Measurements from ENCODE around the gene RHPN2.
"Not testable (repeated sequence)": the region's sequence is repeated elsewhere in the genome, so short reads cannot be mapped to it uniquely, and the experiment has no call there.

The RHPN2 gene

GRCh38 chr19:32988724-32989123 lies 76.0 kb downstream of the RHPN2 start:
- Histone ChIP-seq H3K27ac (no peak overlapping the region), H3K4me3 (IDR thresholded peaks at IDR 0.05; ENCODE audit: insufficient read depth, low read depth, low read length) (no peak overlapping the region), H3K27me3 (ENCODE audit: insufficient read depth, low read depth) (no peaks in the 10 kb centered on the region), H3K9ac (no peak overlapping the region), H3K79me2 (ENCODE audit: insufficient read depth, low read depth) (no peaks in the 10 kb centered on the region), H3K4me1 (ENCODE audit: low read depth, poor library complexity, severe bottlenecking) (no peaks in the 10 kb centered on the region), H2AFZ (ENCODE audit: low read depth) (no peak overlapping the region), H3K36me3 (ENCODE audit: insufficient read depth) (no peaks in the 10 kb centered on the region), H4K20me1 (ENCODE audit: insufficient read depth) (no peaks in the 10 kb centered on the region), H3K4me2 (no peak overlapping the region)
- TF ChIP-seq CTCF (conservative IDR thresholded peaks at IDR 0.05; ENCODE audit: low read depth, low read length) = no peak

GRCh38 chr19:32988254-32988653 lies 76.4 kb downstream of the RHPN2 start:
- not testable (repeated sequence) for H3K79me2 ChIP-seq (ENCODE audit: insufficient read depth, low read depth); H3K4me3 ChIP-seq (IDR thresholded peaks at IDR 0.05; ENCODE audit: insufficient read depth, low read depth, low read length); H3K27me3 ChIP-seq (ENCODE audit: insufficient read depth, low read depth); H2AFZ ChIP-seq (ENCODE audit: low read depth); H3K4me2 ChIP-seq; H3K36me3 ChIP-seq (ENCODE audit: insufficient read depth); H3K4me1 ChIP-seq (ENCODE audit: low read depth, poor library complexity, severe bottlenecking); H3K27ac ChIP-seq; H4K20me1 ChIP-seq (ENCODE audit: insufficient read depth); H3K9ac ChIP-seq

GRCh38 chr19:32982488-32982887 lies 82.2 kb downstream of the RHPN2 start:
- H3K4me3 ChIP-seq (IDR thresholded peaks at IDR 0.05; ENCODE audit: insufficient read depth, low read depth, low read length); H3K36me3 ChIP-seq (ENCODE audit: insufficient read depth); H3K27me3 ChIP-seq (ENCODE audit: insufficient read depth, low read depth); H3K79me2 ChIP-seq (ENCODE audit: insufficient read depth, low read depth); H2AFZ ChIP-seq (ENCODE audit: low read depth); H3K27ac ChIP-seq; H4K20me1 ChIP-seq (ENCODE audit: insufficient read depth); H3K4me2 ChIP-seq; H3K9ac ChIP-seq; H3K4me1 ChIP-seq (ENCODE audit: low read depth, poor library complexity, severe bottlenecking): not testable (repeated sequence)

- H3K27ac ChIP-seq; H3K27me3 ChIP-seq (ENCODE audit: insufficient read depth, low read depth); H4K20me1 ChIP-seq (ENCODE audit: insufficient read depth); H3K4me2 ChIP-seq; H3K4me3 ChIP-seq (IDR thresholded peaks at IDR 0.05; ENCODE audit: insufficient read depth, low read depth, low read length); H3K36me3 ChIP-seq (ENCODE audit: insufficient read depth); H3K4me1 ChIP-seq (ENCODE audit: low read depth, poor library complexity, severe bottlenecking); H2AFZ ChIP-seq (ENCODE audit: low read depth); H3K79me2 ChIP-seq (ENCODE audit: insufficient read depth, low read depth); H3K9ac ChIP-seq: not testable (repeated sequence)
These were observed 84.9 kb downstream of the RHPN2 start for GRCh38 chr19:32979807-32980206.

- H3K4me1 ChIP-seq (ENCODE audit: low read depth, poor library complexity, severe bottlenecking); H2AFZ ChIP-seq (ENCODE audit: low read depth); H3K4me3 ChIP-seq (IDR thresholded peaks at IDR 0.05; ENCODE audit: insufficient read depth, low read depth, low read length); H3K4me2 ChIP-seq; H3K79me2 ChIP-seq (ENCODE audit: insufficient read depth, low read depth); H3K27me3 ChIP-seq (ENCODE audit: insufficient read depth, low read depth); H3K27ac ChIP-seq; H3K9ac ChIP-seq; H3K36me3 ChIP-seq (ENCODE audit: insufficient read depth); H4K20me1 ChIP-seq (ENCODE audit: insufficient read depth): not testable (repeated sequence)
These were observed 86.9 kb downstream of the RHPN2 start for GRCh38 chr19:32977813-32978212.

GRCh38 chr19:32977280-32977679 lies 87.4 kb downstream of the RHPN2 start:
- Histone ChIP-seq H3K36me3 (ENCODE audit: insufficient read depth) (no peaks in the 10 kb centered on the region), H3K79me2 (ENCODE audit: insufficient read depth, low read depth) (no peaks in the 10 kb centered on the region), H3K9ac (no peak overlapping the region), H3K4me1 (ENCODE audit: low read depth, poor library complexity, severe bottlenecking) (peaks cover 4% of the 10 kb centered on the region), H3K27me3 (ENCODE audit: insufficient read depth, low read depth) (no peaks in the 10 kb centered on the region), H3K4me2 (no peak overlapping the region), H3K4me3 (IDR thresholded peaks at IDR 0.05; ENCODE audit: insufficient read depth, low read depth, low read length) (no peak overlapping the region), H3K27ac (no peak overlapping the region), H2AFZ (ENCODE audit: low read depth) (no peak overlapping the region), H4K20me1 (ENCODE audit: insufficient read depth) (no peaks in the 10 kb centered on the region)
- no peak for TF ChIP-seq CTCF (conservative IDR thresholded peaks at IDR 0.05; ENCODE audit: low read depth, low read length)
